Retinal pigment epithelial cell (primary cell): ENCODE data around the gene RCOR1.

Experiments
- DNase-seq: peaks from one replicate; pipeline ENCODE4 v3.0.0-alpha.2; 2010; ENCODE audit warnings: low read depth
- H3K4me3 ChIP-seq: 2 replicates; pipeline ENCODE4 v1.5.1; 2011; ENCODE audit warnings: mild to moderate bottlenecking, low read length, control low read depth, moderate library complexity
- TF ChIP-seq, protein P1 (sequence below): conservative IDR thresholded peaks from 2 replicates; pipeline ENCODE4 v1.5.1; 2011; ENCODE audit warnings: low read depth, low read length, control low read depth, inconsistent platforms

RCOR1 gene

GRCh38 chr14:102655137-102655536 is 62.7 kb downstream of the RCOR1 start:
- TF ChIP-seq, protein P1, sequence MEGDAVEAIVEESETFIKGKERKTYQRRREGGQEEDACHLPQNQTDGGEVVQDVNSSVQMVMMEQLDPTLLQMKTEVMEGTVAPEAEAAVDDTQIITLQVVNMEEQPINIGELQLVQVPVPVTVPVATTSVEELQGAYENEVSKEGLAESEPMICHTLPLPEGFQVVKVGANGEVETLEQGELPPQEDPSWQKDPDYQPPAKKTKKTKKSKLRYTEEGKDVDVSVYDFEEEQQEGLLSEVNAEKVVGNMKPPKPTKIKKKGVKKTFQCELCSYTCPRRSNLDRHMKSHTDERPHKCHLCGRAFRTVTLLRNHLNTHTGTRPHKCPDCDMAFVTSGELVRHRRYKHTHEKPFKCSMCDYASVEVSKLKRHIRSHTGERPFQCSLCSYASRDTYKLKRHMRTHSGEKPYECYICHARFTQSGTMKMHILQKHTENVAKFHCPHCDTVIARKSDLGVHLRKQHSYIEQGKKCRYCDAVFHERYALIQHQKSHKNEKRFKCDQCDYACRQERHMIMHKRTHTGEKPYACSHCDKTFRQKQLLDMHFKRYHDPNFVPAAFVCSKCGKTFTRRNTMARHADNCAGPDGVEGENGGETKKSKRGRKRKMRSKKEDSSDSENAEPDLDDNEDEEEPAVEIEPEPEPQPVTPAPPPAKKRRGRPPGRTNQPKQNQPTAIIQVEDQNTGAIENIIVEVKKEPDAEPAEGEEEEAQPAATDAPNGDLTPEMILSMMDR: no peak
- peak; percentile 28 for DNase-seq

DNA sequence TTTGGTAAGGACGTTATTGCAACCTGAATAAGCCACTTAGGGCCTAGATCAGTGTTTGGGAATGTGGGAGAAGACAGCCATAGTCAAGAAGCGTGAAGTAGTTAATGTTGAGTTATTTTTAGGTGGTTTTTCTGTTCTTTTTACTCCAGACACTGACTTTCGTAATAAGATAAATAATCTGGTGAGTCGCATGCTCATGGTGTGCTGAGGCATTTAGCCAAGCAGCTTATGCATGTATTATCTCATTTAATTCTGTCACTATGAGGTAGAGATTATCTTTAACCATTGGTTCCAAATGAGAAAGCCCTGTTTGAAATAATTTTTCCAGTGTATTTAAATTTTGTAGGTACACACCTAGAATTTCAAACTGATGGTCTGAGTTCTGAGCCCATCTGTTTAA is 67.3 kb downstream of the RCOR1 start:
- DNase-seq: peak; percentile 16
- TF ChIP-seq, protein P1: no peak
- H3K4me3 ChIP-seq: no peak overlapping the region

More at GRCh38 chr14:102655137-102655536, 62.7 kb downstream of the RCOR1 start:
- H3K4me3 ChIP-seq: no peak overlapping the region

DNA sequence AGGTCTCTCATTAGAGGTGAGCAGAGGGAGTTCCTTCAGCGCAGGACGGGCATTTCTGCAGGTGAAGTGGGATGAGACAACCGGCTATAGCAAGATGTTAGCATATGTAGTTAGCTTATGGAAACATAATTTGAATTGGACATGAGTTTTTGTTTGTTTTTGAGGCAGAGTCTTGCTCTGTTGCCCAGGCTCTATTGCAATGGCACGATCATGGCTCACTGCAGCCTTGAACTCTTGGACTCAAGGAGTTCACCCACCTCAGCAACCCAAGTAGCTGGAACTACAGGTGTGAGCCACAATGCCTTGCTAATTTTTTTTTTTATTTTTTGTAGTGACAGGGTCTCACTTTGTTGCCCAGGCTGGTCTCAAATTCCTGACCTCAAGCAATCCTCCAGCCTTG is 69.2 kb downstream of the RCOR1 start:
- no peak overlapping the region for H3K4me3 ChIP-seq
- TF ChIP-seq, protein P1: no peak
- DNase-seq: no peak

DNA sequence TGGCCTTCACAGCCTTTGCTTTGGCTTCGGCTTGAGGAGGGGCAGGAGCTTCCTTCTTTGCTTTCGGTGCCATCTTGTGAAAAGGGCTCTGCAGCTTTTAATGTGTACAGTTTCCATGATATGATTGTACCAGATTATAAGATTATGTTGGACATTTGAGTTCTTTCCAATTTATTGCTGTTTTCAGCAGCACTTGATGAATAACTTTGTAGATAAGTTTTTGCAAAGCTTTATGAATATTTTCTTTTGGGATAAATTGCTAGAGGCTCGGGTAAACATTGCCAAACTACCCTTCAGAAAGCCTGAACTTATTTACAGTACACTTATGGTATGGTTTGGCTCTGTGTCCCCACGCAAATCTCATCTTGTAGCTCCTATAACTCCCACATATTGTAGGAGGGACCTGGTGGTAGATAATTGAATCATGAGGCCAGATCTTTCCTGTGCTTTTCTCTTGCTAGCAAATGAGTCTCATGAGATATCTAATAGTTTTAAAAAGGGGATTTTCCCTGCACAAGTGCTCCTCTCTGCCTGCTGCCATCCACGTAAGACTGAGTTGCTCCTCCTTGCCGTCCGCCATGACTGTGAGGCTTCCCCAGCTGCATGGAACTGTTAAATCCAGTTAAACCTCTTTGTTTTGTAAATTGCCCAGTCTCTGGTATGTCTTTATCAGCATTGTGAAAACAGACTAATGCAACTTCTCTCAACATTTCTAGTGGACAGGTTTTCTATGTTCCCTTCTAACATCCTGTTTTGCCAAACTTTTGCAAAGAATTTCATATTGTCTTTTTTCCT is 70.4 kb downstream of the RCOR1 start:
- no peak overlapping the region for H3K4me3 ChIP-seq
- TF ChIP-seq, protein P1: no peak
- DNase-seq: no peak

DNA sequence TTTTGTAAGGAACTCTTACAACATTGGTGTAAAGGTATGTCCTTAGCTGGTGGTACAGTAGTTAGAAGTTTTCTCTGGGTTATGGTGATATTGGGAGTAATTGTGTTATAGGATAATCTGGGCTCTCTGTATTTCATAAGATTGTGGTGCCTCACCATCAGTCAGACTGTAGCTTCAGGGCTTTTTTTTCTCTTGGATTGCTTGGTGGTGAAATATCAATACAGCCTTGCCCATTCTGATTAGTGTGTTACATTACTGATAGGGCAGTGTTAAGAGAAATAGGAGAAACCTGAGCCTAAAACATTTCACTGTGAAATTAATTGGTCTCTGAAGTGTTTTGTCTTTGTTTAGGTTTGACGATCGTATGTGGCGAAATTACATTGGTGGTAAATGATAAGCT is 71.0 kb downstream of the RCOR1 start:
- DNase-seq: no peak
- TF ChIP-seq, protein P1: no peak
- no peak overlapping the region for H3K4me3 ChIP-seq

GRCh38 chr14:102665621-102666020 is 73.2 kb downstream of the RCOR1 start:
- TF ChIP-seq, protein P1: no peak
- H3K4me3 ChIP-seq: no peak overlapping the region
- DNase-seq: no peak

DNA sequence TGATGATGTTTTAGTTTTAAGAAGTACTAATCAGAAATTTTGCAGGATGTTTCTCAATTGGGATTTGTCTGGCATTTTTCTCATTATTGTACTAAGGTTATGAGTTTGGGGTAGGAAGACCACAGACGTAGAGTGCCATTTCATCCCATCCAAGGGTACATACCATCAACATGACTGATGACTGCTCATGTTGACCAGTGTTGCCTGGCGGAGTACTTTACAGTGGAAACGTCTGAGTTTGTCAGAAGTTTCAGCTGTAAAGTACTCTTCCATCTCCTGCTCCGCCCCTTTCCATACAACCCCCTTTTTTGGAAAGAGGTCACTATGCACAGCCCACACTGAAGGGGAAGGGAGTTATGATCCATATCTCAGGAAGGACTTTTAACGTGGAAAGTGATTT is 74.2 kb downstream of the RCOR1 start:
- TF ChIP-seq, protein P1: no peak
- H3K4me3 ChIP-seq: no peak overlapping the region
- no peak for DNase-seq
